ENCODE data around the gene DYRK2.

GRCh38 chr12:67647799-67648520 lies 585 bp upstream of the DYRK2 start:
- TF ChIP-seq CTCF (conservative IDR thresholded peaks at IDR 0.05; ENCODE audit: low read depth, low read length) (peak; percentile 32), EZH2phosphoT487 (IDR thresholded peaks at IDR 0.05; ENCODE audit: borderline replicate concordance, low read length) (no peak), EZH2 (IDR thresholded peaks at IDR 0.05; ENCODE audit: low read length, unreplicated experiment) (no peak)
